ENCODE measurements around the gene HMCN2.
"Not testable (repeated sequence)": the region's sequence is repeated elsewhere in the genome, so short reads cannot be mapped to it uniquely, and the experiment has no call there.

The HMCN2 gene

DNA sequence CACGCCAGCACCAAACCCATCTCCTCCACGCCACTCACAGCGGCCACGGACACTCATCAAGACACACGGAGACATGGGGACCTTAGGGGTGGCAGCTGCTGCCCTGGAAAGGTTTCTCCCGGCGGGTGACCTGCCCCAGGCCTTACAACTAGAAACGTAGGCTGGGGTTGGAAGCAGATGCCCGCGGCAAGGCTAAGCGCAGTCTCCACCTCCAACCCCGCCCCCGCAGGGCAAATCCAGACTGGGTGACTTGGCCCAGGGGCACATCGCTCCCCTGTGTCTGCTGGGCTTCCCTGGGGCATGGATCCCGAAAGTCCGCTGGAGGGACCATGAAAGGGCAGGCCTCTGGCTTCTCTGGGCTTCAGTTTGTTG lies 167.2 kb downstream of the HMCN2 start:
- DNase-seq (ENCODE audit: low spot score) = no peak

DNA sequence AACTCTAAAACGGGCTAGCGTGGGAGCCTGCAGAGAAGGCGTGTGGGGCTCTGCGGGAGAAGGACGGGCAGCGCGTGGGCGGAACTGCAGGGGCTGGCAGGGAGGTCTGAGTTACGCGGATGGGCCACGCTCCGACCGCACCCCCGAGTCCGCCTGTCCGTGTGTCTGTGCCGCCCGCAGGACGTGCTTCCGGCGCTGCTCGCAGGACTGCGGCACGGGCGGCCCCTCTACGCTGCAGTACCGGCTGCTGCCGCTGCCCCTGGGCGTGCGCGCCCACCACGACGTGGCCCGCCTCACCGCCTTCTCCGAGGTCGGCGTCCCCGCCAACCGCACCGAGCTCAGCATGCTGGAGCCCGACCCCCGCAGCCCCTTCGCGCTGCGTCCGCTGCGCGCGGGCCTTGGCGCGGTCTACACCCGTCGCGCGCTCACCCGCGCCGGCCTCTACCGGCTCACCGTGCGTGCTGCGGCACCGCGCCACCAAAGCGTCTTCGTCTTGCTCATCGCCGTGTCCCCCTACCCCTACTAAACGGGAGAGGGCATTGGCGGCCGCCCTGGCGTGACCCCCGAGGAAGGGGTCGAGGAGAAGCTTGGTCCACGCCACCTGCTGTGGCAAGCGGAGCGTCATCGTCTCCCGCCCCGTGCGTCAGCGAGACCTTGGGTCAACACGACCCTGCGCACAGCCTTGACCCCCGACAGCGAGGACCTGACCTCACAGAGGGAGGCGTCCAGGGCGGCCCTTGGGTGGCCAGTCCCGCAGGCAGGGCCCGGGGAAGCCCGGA lies 167.8 kb downstream of the HMCN2 start:
- DNase-seq (ENCODE audit: low spot score) = no peak

DNA sequence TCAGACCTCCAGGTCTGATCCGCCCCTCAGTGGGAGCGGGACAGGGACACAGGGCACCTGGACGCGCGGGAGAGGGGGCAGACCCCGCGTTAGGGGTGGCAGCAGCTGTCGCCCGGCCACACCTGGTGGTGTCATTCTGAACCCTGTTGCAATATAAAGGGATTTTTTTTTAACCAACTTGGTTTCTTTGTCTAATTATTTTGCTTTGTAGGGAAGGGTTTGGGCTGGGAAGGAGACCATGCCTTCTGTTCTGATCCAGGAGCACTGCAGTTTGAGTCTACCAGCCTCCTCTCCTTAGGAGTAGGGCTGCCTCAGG lies 168.3 kb downstream of the HMCN2 start:
- no peak for DNase-seq (ENCODE audit: low spot score)

DNA sequence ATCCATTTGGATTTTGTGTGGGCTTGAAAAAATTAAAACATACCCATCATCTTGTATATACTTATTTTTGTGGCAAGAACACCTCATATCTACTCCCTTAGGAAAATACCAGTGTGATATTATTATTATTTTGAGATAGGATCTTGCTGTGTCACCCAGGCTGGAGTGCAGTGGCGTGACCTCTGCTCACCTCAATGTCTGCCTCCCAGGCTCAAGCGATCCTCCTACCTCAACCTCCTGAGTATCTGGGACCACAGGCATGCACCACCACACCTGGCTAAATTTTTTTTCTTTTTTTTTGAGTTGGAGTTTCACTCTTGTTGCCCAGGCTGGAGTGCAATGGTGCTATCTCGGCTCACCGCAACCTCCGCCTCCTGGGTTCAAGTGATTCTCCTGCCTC lies 169.1 kb downstream of the HMCN2 start:
- DNase-seq (ENCODE audit: low spot score) = not testable (repeated sequence)

DNA sequence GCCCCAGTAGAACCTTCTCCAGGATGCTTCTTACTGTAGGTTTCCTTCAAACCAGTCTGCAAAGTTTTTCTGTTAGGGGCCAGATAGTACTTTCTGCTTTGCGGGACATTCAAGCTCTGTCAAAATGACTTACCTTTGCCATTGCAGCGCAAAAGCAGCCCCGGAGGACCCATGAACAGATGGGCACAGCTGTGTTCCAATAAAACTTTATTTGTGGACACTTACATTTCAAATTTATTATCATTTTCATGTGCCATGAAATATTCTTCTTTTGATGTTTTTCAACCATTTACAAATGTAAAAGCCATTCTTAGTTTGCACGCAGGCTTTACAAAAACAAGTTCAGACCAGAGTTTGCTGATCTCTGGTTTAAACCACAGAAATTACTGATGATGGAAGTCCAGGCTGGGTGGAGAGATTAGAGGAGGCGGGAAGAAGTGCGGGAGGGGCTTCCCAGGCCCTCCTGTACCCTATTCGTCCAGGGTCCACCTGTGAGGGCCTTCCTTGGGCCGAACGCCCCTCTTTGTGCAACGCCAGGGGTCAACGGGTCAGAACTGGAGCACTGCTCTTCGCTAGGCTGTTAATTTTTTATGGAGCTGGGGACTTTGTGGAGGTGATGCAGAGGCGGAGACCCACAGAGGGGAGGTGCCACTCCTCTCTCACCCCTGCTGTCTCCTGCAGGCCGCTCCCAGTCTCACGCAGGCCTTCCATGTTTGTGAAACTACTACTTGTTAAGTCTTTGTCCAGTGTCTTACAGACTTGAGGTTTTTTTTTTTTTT lies 171.6 kb downstream of the HMCN2 start:
- DNase-seq (ENCODE audit: low spot score) = no peak

DNA sequence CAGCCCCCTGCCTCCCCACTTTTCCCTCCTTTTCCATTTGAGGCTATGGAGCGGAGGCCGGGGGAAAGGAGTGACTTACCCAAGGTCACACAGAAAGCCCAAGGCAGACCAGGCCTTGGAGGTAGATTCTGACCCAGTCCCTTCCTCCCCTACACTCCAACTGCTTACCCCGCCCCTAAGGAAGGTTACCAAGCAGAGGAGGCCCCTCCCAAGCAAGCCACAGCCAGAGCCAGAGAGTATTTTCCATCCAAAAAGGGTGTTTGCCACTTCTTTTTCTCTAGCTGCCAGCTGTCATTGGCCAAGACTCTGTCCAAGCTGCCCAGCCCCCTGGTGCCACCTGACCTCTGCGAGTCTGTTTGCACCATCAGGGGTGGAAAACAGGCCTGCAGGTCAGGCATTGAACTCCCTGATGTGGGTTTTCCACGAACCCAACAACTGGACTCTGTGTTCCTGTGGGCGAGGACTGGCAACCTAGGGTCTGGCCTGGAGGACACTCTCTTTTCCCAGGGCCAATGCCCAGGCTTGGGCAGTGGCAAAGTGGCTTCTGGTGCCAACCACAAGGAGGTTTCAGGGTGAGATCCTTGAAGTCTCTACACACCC lies 172.9 kb downstream of the HMCN2 start:
- DNase-seq (ENCODE audit: low spot score) = no peak

DNA sequence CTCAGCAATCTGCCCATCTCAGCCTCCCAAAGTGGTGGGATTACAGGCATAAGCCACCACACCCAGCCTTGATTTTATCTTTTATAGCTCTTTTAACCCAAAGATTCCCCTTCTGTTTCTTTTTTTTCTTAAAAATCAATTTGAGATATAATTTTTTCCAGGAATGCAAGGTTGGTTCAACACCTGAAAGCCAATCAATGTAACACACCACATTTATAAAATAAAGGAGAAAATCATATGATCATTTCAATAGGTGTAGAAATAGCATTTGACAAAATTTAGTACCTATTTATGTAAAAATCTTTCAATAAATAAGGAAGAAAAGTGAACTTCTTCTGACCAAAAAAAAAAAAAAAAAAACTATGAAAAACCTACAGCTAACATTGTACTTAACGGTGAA lies 175.5 kb downstream of the HMCN2 start:
- DNase-seq (ENCODE audit: low spot score) = no peak

DNA sequence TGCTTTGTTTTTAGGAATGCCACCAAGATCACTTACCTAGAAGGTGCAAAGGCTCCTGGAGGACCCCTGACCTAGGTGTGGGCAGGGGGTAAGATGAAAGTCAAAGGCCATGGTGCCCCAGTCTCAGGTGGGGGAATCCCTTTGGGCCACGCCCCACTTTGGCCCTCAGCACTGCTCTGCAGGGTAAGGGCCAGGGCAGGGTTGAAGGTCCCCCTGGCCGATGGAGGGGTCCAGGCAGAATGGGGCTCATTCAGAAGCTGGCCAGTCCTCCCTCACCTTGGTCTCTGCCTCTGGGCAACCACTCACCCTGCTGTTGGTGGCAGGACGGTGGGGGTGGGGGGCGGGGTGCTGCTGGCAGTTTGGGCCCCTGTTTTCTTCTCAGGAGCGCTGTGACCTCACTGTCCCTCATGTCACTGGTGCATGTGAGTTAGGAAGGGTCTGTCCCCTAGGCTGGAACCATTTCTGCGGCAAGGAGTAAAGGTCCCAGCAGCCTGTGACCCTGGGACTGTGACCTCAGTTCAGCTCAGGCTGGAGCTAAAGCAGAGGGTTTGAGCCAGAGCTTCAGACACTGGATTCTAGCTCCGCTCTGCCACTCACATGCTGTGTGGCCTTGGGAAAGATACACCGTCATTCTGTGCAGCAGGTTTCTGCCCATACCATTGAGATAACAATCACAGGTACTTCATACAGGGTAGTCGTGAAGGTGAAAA lies 177.3 kb downstream of the HMCN2 start:
- no peak for DNase-seq (ENCODE audit: low spot score)

DNA sequence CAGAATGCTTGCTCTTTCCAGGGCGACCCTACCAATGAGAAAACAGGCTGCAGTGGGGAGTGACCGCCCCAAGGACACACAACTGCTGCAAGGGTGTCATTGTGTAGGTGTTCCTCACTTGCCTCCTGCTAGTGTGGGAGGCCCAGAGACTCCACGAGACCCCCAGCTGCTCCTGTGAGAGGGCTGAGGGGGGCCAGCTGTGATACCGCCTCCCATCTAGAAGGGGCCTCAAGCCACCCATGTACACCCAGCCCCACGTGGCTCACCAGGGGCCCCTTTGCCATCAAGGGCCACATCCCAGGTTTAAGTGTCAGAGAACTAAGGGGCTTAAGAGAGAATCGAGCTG lies 177.9 kb downstream of the HMCN2 start:
- no peak for DNase-seq (ENCODE audit: low spot score)

DNA sequence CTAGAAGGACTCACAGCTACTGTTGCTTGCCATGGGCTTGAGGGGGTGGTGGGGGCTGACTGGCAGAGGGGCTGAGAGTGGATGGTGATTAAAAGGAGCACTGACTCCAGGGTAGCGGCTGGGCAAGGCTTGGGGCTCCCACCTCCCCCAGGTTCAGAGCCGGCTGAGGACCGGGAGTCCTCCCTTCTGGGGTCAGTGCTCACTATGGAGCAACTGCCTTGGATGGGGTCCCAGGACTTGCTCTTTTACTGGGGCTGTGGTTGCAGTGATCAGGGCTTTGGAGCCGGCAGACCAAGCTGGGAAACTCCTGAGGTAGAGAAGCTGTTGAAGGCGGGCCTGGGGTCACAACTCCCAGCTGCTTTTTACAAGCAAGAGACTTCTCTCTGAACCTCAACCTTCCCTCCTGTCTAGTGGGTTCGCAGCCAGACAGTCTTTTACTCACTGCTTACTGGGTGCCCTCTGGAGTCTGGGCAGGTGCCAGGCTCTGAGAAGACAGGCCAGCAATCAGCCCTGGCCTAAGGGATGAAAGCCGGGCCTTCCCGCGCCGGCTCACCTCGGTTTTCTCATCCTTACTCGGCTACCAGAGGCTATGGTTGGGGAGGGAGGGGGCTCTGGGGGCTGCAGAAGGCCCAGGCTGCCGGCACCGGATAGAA lies 178.4 kb downstream of the HMCN2 start:
- no peak for DNase-seq (ENCODE audit: low spot score)

DNA sequence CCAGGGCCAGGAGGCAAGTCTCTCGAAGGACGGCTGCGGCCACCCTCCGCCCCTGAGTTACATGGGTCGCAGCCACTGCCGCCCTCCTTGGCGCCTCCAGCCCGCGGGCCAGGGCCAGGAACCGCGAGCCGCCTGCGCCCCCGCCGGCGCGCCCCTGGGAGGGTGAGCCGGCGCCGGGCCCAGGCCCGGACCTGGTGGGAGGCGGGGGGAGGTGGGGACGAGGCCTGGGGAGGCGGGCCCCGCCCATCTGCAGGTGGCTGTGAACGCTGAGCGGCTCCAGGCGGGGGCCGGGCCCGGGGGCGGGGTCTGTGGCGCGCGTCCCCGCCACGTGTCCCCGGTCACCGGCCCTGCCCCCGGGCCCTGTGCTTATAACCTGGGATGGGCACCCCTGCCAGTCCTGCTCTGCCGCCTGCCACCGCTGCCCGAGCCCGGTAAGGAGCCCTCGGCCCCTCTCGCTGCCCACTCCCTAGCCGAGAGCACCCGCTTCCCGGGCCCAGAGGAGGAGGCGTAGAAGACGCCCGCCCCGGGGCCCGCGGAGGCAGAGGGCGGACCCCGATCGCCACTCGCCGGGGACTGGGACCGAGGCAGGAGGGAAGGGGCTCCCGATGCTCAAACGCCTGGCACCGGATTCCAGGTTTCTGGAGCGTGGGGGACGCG lies 179.1 kb downstream of the HMCN2 start, which contains the start of gene ASS1:
Gene ASS1 (plus strand): TSS at position 397 of the 657 bp plus-strand sequence. CDS start 7,268 bp downstream, outside the sequence.
- DNase-seq (ENCODE audit: low spot score) = peak; percentile 20

DNA sequence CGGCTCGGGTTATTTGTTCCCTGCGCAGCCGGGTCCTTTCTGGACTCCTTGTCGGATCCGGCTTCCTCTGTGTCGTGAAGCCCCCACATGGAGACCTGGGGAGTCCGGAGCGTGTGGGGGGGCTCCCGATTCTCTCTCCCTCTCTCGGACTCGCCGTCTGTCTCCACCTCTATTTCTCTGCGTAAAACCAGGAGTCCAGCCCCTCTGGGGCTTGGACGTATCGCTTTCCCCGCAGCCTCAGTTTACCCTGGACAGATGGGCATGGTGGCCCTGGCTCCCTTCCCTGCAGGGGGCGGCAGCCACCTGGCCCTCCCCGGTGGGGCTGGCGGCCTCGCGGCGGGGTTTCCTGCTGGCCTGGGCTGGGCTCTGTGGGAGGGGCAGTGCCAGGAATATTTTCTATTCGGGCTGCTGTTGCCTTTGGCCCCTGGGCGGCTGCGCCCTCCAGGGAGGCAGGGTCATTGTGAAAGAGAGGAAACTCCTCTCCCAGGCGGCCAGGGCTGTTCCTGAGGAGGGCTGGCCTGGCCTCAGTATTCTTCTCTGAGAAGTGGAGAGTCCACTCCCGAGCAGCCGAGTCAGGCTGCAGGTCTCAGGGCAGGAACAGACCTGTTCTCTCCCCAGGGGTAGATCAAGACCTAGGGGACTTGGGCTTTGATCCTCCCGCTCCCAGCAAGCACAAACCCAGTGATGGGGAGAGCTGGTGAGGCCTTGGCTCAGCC lies 179.9 kb downstream of the HMCN2 start:
- DNase-seq (ENCODE audit: low spot score) = no peak

DNA sequence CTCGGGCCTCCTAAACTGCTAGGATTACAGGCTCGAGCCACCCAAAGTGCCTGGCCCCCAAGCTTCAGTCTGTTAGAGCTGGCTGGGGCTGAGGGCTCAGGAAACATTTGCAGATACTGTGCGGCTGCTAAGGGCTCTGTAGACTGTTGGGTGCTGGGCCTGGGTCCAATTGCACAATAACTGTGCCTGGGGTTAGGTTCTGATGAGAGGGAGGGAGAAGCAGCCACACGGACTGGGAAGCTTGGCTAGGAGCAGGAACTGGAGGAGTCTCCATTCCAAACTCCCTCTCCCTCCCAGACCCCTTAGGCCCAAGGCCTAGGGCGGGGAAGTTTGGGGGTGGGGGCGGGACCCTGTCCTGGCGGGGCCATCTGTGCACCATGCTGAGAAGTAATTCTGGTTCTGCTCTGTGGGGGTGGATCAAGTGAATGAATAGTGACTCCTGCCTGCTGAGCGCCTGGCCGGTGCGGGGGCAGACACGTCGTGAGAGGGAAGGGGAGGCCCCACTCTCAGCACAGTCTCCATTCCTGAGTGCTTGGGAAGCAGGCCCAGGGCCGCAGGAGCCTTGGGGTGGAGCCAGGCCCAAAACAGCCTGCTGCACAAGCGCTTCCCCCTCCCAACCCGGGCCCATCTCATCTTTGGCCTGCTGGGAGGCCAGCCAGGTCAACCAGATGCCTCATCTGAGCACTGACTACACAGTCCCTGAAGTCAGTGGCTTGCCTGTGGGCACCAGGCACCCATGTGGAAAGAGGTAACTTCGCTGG lies 180.7 kb downstream of the HMCN2 start:
- no peak for DNase-seq (ENCODE audit: low spot score)

DNA sequence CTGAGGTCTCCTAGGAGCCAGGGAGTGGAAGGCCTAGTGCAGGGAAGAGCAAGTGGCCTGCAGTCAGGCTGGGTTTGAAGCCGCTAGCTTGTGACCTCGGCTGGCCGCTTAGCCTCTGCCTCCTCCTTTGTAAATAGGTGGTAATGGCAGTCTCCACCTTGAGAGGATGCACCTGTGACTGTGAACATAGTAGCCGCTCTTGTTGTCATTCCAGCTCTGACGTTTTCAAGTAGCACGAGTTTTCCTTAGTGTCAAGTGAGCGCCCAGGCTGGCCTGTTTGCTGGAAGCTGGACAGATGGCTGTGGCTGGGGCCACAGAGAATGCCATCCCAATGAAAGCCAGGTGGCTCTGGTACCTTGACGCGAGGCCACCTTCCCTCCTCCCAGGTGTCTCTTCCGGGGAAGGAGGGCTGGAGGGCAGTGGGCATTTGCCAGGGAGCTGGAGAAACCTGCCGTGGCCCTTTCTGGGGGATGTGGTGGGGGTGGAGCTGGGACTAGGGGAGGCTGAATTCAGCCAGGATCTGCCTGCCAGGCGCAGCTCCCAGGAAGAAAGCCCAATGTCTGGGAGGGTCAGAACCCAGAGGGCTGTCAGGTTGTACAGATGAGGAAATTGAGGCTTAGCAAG lies 181.7 kb downstream of the HMCN2 start:
- no peak for DNase-seq (ENCODE audit: low spot score)

DNA sequence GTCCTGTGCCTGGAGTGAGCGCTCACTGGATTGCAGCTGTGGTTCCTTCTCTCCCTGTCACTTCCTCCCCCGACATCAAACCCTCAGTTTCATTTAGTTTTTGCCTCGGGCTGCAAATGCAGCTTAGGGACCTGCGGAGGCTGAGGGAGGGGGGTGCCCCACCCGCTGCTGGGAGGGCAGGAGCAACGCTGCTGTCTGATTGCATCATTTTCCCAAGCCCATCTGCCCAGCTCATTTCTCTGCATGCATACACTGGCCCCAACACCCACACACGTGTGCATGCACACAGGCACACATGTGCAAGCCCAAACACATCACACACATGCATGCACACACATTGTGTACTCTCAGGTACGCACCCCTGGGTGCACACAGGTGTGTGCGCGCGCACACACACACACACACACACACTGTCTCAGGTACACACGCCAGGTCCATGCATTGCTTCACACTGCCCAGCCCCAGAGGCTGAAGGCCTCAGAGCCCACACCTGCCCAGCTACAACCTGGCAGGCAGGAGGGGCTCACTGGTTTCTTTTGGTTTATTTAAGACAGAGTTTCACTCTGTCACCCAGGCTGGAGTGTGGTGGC lies 182.6 kb downstream of the HMCN2 start:
- DNase-seq (ENCODE audit: low spot score) = no peak

DNA sequence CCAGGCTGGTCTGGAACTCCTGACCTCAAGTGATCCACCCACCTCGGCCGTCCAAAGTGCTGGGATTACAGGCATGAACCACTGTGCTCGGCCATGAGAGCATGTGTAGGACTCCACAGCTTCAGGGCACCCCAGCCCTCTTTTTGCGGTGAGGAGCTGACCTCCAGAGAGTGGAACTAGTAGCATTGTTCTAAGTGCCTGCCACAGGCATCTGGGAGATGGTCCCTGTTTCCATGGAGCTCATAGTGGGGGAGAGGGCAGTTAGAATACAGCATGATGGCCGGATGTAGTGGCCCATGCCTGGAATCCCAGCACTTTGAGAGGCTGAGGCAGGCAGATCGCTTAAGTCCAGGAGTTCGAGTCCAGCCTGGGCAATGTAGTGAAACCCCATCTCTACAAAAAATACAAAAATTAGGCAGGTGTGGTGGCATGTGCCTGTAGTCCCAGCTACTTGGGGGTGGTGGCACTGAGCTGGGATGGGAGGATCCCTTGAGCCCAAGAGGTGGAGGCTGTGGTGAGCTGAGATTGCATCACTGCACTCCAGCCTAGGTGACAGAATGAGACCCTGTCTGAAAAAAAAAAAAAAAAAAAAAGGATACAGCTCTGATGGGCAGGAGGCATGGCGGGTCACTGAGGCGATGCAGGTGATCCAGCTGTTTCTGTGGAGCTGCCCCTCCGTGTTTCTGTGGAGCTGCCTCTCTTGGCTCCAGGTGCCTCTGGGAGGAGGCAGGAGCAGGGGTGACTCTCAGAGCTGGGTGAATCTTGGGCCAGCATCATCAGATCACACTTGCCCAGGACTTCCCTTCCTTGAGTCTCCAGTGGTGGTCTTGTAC lies 183.4 kb downstream of the HMCN2 start:
- no peak for DNase-seq (ENCODE audit: low spot score)

DNA sequence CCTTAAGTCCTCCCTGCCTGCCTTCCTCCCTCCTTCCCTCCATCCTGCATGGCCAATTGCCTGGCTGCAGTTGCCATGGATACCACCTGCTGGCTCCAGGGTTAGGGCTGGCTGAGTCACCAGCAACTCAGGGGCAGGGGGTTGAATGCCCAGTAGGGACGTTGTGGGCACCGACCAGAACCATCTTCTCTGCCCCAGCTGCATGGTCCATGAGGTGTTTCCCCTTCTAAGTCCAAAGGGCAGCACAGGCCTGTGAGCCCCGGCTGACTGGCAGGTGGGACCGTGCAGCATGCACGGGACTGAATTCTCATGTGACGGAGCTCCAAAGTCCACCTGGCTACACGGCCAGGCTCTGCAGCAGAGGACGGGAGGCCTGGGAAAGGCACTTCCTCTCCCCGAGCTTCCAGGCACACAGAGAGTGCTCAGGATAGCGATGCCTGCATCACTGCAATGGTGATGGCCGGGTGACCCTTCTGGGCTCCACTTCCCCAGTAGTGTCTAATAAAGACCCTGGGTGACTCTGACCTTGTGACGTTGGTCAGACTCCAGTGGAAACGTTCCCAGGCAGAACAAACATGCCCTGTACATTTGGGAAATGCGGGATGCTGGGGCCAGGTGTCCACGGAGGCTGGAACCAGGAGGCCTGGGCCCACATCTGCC lies 184.9 kb downstream of the HMCN2 start:
- no peak for DNase-seq (ENCODE audit: low spot score)

DNA sequence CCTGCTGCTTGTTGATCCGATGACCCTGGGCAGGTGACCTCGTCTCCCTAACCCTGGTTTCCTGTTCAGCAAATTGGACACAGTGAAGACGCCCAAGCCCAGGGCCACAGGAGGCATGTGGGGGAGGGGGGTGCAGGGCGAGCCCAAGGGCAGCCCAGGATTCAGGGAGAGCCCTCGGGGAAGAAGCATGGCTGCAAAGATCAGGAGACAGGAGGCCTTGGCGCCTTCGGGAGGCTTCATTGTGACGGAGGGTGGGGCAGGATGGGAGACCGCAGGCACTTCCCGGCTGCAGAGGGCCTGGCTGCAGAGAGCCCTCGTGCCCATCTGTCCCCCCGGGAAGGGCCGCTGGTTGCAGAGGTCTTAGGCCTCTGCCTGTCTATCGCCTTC lies 185.4 kb downstream of the HMCN2 start:
- no peak for DNase-seq (ENCODE audit: low spot score)

Measured in CD4-positive, alpha-beta T cell treated with Interleukin-6 at 100 ng/mL for 8 hours (primary cell).